ENCODE data around the gene AP1G2.
"Not testable (repeated sequence)": the region's sequence is repeated elsewhere in the genome, so short reads cannot be mapped to it uniquely, and the experiment has no call there.

AP1G2 gene

GRCh38 chr14:23542261-23542660 is 25.3 kb downstream of the AP1G2 start:
- no peak for DNase-seq (ENCODE audit: extremely low read depth, low read depth)
- no peak overlapping the region for H3K4me3 ChIP-seq (replicated peaks; ENCODE audit: low read depth, low read length)
- TF ChIP-seq CTCF (IDR thresholded peaks at IDR 0.05; ENCODE audit: low read depth, low read length, missing control alignments): no peak

GRCh38 chr14:23540141-23540469 is 27.5 kb downstream of the AP1G2 start:
- no peak for DNase-seq (ENCODE audit: extremely low read depth, low read depth)

GRCh38 chr14:23539248-23540140 is 28.1 kb downstream of the AP1G2 start:
- no peak for DNase-seq (ENCODE audit: extremely low read depth, low read depth)
- TF ChIP-seq CTCF (IDR thresholded peaks at IDR 0.05; ENCODE audit: low read depth, low read length, missing control alignments): peak; percentile 77
- no peak overlapping the region for H3K4me3 ChIP-seq (replicated peaks; ENCODE audit: low read depth, low read length)

More at GRCh38 chr14:23540141-23540469, 27.5 kb downstream of the AP1G2 start:
- TF ChIP-seq CTCF (IDR thresholded peaks at IDR 0.05; ENCODE audit: low read depth, low read length, missing control alignments): no peak
- H3K4me3 ChIP-seq (replicated peaks; ENCODE audit: low read depth, low read length): no peak overlapping the region

GRCh38 chr14:23538785-23539184 is 28.8 kb downstream of the AP1G2 start:
- DNase-seq (ENCODE audit: extremely low read depth, low read depth): no peak
- TF ChIP-seq CTCF (IDR thresholded peaks at IDR 0.05; ENCODE audit: low read depth, low read length, missing control alignments): no peak
- no peak overlapping the region for H3K4me3 ChIP-seq (replicated peaks; ENCODE audit: low read depth, low read length)

- TF ChIP-seq CTCF (IDR thresholded peaks at IDR 0.05; ENCODE audit: low read depth, low read length, missing control alignments): no peak
- H3K4me3 ChIP-seq (replicated peaks; ENCODE audit: low read depth, low read length): no peak overlapping the region
Observed at GRCh38 chr14:23538050-23538718, 29.4 kb downstream of the AP1G2 start.

GRCh38 chr14:23537351-23538049 is 30.1 kb downstream of the AP1G2 start:
- TF ChIP-seq CTCF (IDR thresholded peaks at IDR 0.05; ENCODE audit: low read depth, low read length, missing control alignments): no peak
- DNase-seq (ENCODE audit: extremely low read depth, low read depth): no peak
- H3K4me3 ChIP-seq (replicated peaks; ENCODE audit: low read depth, low read length): no peak overlapping the region

More at GRCh38 chr14:23538050-23538718, 29.4 kb downstream of the AP1G2 start:
- DNase-seq (ENCODE audit: extremely low read depth, low read depth): no peak

- not testable (repeated sequence) for DNase-seq (ENCODE audit: extremely low read depth, low read depth); H3K4me3 ChIP-seq (replicated peaks; ENCODE audit: low read depth, low read length)
Observed at GRCh38 chr14:23536906-23537305, 30.7 kb downstream of the AP1G2 start.
